K562 (cell line): ENCODE data around the gene MMP24OS. TPM values are rescaled to one million over a fixed set of nuclear protein-coding genes. Genes with fewer than 3 reads are reported as not detected.

Experiments
- ELK1 ChIP-seq: sonication (generic); formaldehyde crosslinking; IDR thresholded peaks from 2 replicates; pipeline ENCODE4 v1.8.1; 2022; ENCODE audit warnings: missing genetic modification reagents
- JUNB ChIP-seq: fragments of 450-650 bp; formaldehyde crosslinking; conservative IDR thresholded peaks from 2 replicates; pipeline ENCODE4 v1.4.0; 2020; ENCODE audit warnings: mild to moderate bottlenecking
- MIER1 ChIP-seq: fragments of 450-650 bp; IDR thresholded peaks from 2 replicates; pipeline ENCODE4 v1.6.1; 2016; ENCODE audit warnings: antibody characterized with exemption, mild to moderate bottlenecking, low read depth
- MXI1 ChIP-seq: IDR thresholded peaks from 2 replicates; pipeline ENCODE4 v1.6.1; 2011; ENCODE audit warnings: low read depth, mild to moderate bottlenecking, improper control_type of control experiment, low read length
- MYC ChIP-seq, 2 experiments: fragments of 250-450 bp in 1 of 2; sonication (Bioruptor Pico) in 1 of 2; IDR thresholded peaks; 2 replicates each; pipeline versions ENCODE4 v1.5.1 to v1.6.1; 2012 to 2021; ENCODE audit warnings: low read depth in 2 of 2, borderline replicate concordance in 1 of 2, improper control_type of control experiment in 1 of 2, low read length in 1 of 2, mild to moderate bottlenecking in 1 of 2, moderate library complexity in 1 of 2
- POLR3G ChIP-seq: IDR thresholded peaks from 2 replicates; pipeline ENCODE4 v1.6.1; 2011; ENCODE audit not compliant: insufficient read length, insufficient replicate concordance; ENCODE audit errors: extremely low read depth
- SRF ChIP-seq, 2 experiments: fragments of 250-450, 450-650 bp in 1 of 2; sonication (Bioruptor Pico) in 1 of 2; sonication (generic) in 1 of 2; formaldehyde crosslinking; IDR thresholded peaks; 2 replicates each; pipeline versions ENCODE4 v1.5.0 to v1.5.1; 2020 to 2022; ENCODE audit warnings: mild to moderate bottlenecking in 1 of 2, missing genetic modification reagents in 1 of 2
- TAF9B ChIP-seq: fragments of 450-650 bp; IDR thresholded peaks from 2 replicates; pipeline ENCODE4 v1.6.1; 2018; ENCODE audit warnings: mild to moderate bottlenecking; ENCODE audit not compliant: partially characterized antibody
- ZBTB5 ChIP-seq: fragments of 450-650 bp; IDR thresholded peaks from 2 replicates; pipeline ENCODE4 v1.6.1; 2017; ENCODE audit warnings: antibody characterized with exemption
- ZNF124 ChIP-seq: sonication (generic); formaldehyde crosslinking; IDR thresholded peaks from 2 replicates; pipeline ENCODE4 v1.8.1; 2022; ENCODE audit warnings: missing genetic modification reagents
- ZNF24 ChIP-seq: fragments of 450-650 bp; IDR thresholded peaks from 2 replicates; pipeline ENCODE4 v1.6.1; 2016
- ZNF639 ChIP-seq, 2 experiments: fragments of 200-800 bp in 1 of 2; sonication (Bioruptor generic) in 1 of 2; sonication (generic) in 1 of 2; formaldehyde crosslinking in 1 of 2; IDR thresholded peaks in 1 of 2; conservative IDR thresholded peaks in 1 of 2; 2 replicates each; pipeline versions ENCODE4 v1.5.0 to v1.6.1; 2016 to 2020; ENCODE audit warnings: missing compliant biosample characterization in 1 of 2, missing genetic modification characterization in 1 of 2, missing genetic modification reagents in 1 of 2
- polyA plus RNA-seq, 8 experiments: library from polyadenylated mRNA; depleted of rRNA in 4 of 8; stranded (reverse) in 5 of 8; unstranded in 3 of 8; fragments of >200 nt; fragmentation: Nextera tagmentation in 2 of 8; fragmentation: Illumina TruSeq in 1 of 8; extraction: Ambion mirVana in 2 of 8; extraction: Trizol in 1 of 8; gene quantifications; 2 replicates each; pipeline versions ENCODE4 v1.2.1 to v1.2.3, GENCODE V29; 2011 to 2014; ENCODE audit warnings: inconsistent platforms in 1 of 8, missing spikeins in 1 of 8
- total RNA-seq, 7 experiments: library from RNA; depleted of rRNA in 6 of 7; stranded (reverse); fragments of >200 nt in 6 of 7; fragmentation: Illumina TruSeq in 2 of 7; extraction: Trizol in 2 of 7; gene quantifications; 2 replicates each; pipeline versions ENCODE4 v1.2.1 to v1.2.3, GENCODE V29; 2011 to 2021; ENCODE audit warnings: low replicate concordance in 1 of 7
- TF ChIP-seq, protein P1 (sequence below): sonication (generic); formaldehyde crosslinking; IDR thresholded peaks from 2 replicates; pipeline ENCODE4 v1.8.0; 2022; ENCODE audit warnings: missing genetic modification reagents, mild to moderate bottlenecking, moderate library complexity, borderline replicate concordance

MMP24OS gene
- total and polyA plus RNA-seq, 9 of the 15 experiments (the other 6 are each of a cell fraction or from before 2014, with no cell fraction given): 0.92 to 41.5 (median 11.4) TPM

DNA sequence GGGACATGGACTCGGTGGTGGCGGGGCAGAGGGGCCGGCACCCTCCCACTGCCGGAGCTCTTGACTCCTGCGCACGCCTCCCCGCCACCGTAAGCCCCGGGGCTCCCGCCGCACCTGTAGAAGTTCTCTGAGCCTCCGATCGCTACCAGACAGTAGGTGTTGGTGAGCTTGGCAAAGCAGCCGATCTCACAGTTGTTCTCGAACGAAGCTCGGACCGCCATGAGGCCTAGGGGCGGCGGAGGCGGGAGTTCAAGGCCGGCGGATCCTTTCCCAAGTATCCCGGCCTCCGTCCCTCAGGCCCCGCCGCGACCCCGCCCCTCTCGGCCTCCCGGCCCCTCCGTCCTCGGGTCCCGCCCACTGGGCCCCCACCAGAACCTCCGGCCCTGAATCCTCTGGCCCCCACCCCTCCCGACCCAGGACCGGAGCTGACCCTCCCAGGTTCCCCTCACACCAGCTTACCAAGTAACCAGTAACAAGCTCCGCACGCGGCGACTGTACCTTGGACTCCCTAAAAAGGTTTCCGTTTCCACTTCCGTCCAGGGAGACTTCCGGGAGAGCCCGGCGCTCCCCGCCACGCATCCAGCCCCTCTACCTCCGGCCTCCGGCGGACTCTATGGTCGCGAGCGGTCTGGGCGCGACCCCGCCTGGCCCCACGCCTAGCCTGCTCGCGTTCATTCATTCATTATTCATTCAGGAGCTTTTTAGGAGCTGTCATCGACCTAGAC lies 6.5 kb upstream of the MMP24OS start, which contains the start of gene EIF6 (continued):
- TF ChIP-seq ZNF639 (CRISPR knock-in tag; conservative IDR thresholded peaks at IDR 0.05 in 1 of 2, IDR thresholded peaks at IDR 0.05 in 1 of 2): peak in 1 of 2 experiments; percentile 58; a peak in 1 of 4 replicates
- peak; percentile 77 for TF ChIP-seq TAF9B
- peak; percentile 68 to 94; a peak in 3 of 4 replicates for TF ChIP-seq SRF (CRISPR knock-in tag; IDR thresholded peaks at IDR 0.05)
- peak; percentile 94 for TF ChIP-seq ZNF24
- TF ChIP-seq ELK1 (CRISPR knock-in tag): no peak
- TF ChIP-seq MYC (IDR thresholded peaks at IDR 0.05; ENCODE audit: low read depth, low read length): peak; percentile 95
- TF ChIP-seq MYC (CRISPR knock-in tag; IDR thresholded peaks at IDR 0.05; ENCODE audit: borderline replicate concordance, low read depth): 0 out of 2 replicates have a peak, but pooled peaks have one; percentile 57
- TF ChIP-seq ZNF124 (CRISPR knock-in tag): no peak; the same call in 1 of the 2 replicates
- TF ChIP-seq JUNB (CRISPR knock-in tag): no peak
- no peak for TF ChIP-seq MIER1
- no peak for TF ChIP-seq POLR3G
- TF ChIP-seq, protein P1, sequence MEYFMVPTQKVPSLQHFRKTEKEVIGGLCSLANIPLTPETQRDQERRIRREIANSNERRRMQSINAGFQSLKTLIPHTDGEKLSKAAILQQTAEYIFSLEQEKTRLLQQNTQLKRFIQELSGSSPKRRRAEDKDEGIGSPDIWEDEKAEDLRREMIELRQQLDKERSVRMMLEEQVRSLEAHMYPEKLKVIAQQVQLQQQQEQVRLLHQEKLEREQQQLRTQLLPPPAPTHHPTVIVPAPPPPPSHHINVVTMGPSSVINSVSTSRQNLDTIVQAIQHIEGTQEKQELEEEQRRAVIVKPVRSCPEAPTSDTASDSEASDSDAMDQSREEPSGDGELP (CRISPR knock-in tag): peak; percentile 64
- no peak for TF ChIP-seq ZBTB5
- TF ChIP-seq MXI1: peak; percentile 44; the same call in 1 of the 2 replicates
